NCI-H2029 treated with DMSO at 0.1 percent for 48 hours (cell line): ENCODE measurements around the gene ORM2.
"Not testable (repeated sequence)": the region's sequence is repeated elsewhere in the genome, so short reads cannot be mapped to it uniquely, and the experiment has no call there.

Experiments
- DNase-seq: peaks from one replicate; lab custom pipeline; 2025; lab: John Stamatoyannopoulos, UW

The ORM2 gene

DNA sequence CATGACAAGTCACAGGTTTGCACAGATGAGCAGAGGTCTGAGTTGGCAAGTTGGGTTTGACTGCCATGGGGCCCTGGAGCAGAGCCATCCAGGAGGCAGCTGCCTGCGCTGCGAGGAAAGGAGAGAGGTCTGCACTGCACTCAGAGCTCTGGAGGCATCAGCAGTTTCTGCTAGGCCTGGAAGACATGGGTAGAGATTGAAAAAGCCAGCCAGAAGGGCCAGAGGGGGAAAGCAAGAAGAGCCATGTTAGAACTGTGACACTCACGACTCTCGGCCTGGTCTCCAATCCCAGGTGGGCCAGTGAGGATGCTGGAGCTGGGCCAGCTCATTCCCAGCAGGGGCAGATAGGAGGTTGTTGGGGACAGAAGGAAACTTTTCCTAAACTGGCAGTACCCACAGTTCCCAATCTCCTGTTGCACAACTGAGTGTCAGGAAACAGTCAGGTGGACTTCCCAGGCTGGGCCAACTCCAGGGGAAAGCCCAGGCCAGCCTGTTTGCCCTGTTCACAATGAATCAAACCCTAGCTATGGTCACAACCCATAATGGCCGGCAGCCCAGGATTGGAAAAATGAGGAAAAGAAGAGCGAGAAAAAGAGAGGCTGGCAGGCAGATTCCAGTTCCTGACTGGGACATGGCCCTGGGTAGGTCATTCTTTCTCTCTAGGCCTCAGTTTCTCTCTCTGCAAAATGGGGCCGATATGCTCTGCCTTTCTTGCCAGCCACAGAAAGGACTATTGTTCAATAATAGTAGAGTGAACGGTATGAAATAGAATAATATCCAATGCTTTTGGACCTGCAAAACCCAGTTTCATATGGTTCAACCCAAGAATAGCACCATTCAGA lies 14.6 kb upstream of the ORM2 start:
- DNase-seq: no peak

DNA sequence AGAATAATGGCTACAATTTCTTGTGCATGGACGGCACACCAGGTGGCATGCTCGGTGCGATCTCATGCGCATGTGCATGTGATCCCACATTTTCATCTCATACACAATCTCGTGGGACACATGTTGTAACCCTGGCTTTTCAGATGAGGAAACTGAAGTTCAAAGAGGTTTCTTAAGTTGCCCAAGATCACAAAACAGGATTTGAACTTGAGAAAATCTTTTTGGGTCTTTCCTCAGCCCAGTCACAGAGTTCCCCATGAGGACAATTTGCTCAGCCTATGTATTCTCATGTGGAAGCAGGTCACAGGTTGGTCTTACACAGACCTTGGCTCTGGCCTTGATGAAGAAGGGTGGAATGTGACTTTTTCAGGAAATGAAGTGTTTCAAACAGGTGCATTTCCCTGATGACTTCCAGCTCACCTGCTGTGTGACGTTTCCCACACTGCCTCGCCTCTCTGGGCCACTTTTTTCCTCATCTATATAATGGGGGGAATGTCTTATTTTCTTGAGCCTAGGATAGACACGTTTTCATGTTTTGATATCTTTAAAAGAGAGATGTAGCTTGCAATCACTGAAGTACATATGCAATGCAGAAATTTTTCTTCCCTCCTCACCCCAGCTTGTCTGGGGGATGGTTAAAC lies 13.8 kb upstream of the ORM2 start:
- DNase-seq: no peak

DNA sequence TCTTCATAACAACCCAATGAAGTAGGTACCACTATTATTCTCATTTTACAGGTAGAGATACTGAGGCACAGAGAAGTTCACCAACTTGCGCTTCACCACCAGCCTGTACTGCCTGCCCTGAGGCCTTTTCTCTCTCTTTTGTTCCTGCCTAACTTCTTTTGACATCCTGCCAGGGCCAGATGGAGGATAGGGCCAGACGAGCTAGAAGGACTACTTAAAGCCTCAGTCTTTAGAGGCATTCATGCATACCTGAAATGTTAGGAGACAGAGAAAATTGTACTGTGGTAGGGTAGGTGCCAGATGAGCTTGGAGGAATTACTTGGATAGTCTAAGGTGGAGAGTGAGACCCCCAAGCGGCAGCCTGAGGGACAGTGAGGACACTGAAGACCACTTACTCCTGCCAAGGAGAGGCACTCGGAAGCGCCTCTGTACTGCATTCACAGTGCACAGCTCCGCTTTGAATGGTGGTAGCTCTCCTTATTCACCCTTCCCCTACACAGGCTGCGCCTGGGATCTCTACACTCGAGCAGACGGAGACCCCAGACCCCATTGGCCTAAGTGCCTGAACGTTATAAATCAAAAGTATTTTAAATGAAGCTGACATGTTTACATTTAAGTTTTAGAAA lies 13.0 kb upstream of the ORM2 start:
- DNase-seq: no peak

DNA sequence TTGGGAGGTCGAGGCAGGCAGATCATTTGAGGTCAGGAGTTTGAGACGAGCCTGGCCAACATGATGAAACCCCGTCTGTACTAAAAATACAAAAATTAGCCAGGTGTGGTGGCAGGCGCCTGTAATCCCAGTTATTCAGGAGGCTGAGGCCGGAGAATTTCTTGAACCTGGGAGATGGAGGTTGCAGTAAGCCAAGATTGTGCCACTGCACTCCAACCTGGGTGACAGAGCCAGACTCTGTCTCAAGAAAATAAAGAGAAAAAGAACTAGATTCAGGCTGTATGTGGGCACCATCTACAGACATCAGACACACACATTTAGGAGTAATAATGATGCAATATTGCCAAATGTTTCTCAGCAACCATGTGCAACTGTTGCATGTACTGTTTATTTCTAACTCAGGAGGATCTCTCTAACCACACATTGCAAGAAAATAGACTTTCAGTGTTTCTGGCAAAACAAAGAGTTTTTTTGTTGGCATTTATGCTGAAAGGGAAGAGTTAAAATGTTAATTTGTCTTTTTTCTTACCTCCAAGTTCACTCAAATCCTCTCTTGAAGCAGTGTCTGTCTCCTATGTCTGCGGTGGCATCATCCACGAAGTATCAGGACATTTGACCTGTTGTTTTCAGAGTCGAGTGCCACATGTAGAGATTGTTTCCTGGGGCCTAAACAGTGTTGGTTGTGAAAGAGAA lies 11.9 kb upstream of the ORM2 start:
- no peak for DNase-seq

DNA sequence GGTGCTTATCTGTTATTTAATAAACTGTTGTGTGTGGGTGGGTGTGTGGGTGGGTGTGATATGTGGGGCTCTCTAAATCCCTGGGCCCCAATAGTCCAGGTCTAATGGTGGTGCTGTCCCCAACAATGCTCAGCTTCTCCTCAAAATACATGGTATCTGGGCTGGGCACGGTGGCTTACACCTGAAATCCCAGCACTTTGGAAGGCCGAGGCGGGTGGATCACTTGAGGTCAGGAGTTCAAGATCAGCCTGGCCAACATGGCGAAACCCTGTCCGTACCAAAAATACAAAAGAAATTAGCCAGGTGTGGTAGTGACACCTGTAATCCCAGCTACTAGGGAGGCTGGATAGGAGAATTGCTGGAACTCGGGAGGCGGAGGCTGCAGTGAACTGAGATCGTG lies 11.3 kb upstream of the ORM2 start:
- no peak for DNase-seq

DNA sequence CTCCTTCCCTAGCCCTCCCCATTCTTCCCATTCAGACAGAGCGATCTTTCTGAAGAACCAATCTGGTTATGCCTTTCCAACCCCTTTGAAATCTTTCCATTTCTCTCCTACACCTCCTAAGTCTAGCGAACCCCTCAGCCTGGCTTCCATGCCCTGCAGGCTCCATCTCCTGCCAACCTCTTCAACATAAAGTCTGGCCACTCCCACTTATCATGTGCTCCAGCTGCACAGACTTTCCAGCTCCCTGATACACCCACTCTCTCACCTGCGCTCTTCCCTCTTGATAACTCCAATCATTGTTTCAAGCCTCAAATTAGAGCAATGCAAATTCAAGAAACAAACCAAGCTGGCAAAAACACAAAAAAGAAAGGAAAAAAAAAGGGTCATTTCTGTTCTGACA lies 10.5 kb upstream of the ORM2 start:
- DNase-seq: no peak

DNA sequence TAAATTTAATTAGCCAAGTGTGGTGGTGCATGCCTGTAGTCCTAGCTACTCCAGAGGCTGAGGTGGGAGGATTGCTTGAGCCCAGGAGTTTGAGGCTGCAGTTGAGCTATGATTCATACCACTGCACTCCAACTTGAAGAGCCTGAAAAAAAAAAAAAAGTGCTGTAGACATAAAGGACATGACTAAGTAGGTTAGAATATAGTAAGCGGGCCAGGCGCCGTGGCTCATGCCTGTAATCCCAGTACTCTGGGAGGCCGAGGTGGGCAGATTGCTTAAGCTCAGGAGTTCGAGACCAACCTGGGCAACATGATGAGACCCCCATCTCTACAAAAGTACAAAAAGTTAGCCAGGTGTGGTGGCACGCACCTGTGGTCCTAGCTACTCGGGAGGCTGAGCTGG lies 9.0 kb upstream of the ORM2 start:
- DNase-seq: not testable (repeated sequence)

DNA sequence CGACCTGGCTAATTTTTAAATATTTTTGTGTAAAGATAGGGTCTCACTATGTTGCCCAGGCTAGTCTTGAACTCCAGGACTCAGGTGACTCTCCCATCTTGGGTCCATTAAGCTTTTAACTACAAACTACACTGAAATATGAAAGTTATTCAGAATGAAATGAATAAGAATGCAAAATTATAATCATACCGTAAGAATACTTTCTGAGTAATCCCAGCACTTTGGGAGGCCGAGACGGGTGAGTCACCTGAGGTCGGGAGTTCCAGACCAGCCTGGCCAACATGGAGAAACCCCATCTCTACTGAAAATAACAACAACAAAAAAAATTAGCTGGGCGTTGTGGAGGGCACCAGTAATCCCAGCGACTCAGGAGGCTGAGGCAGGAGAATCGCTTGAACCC lies 7.9 kb upstream of the ORM2 start:
- no peak for DNase-seq

DNA sequence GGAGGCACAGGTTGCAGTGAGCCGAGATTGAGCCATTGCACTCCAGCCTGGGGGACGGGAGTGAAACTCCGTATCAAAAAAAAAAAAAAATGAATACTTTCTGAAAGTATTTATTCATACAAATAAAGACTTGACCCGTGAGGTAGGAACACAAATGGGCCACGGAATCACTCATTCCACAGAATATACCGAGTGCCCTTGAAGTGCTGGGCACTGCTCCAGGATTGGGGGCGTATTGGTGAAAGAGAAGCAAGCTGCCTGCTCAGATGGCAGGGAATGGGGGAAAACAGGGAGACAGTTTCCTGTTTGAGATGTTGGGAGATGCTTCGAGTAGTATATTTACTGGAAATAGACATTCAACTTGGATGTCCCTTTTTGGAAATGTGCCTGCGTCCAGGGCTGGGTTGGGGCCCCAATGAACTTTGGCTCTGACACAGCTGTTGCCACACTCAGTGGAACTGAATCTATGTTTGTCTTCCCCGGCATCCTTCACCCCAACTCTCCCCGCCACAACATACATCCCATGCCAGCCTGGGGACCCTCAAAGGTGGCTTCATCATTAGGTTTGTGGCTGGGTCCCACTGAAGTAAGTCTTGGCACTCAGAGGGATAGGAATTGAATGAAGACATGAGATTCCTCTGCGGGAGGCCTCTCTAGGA lies 7.4 kb upstream of the ORM2 start:
- DNase-seq: not testable (repeated sequence)

DNA sequence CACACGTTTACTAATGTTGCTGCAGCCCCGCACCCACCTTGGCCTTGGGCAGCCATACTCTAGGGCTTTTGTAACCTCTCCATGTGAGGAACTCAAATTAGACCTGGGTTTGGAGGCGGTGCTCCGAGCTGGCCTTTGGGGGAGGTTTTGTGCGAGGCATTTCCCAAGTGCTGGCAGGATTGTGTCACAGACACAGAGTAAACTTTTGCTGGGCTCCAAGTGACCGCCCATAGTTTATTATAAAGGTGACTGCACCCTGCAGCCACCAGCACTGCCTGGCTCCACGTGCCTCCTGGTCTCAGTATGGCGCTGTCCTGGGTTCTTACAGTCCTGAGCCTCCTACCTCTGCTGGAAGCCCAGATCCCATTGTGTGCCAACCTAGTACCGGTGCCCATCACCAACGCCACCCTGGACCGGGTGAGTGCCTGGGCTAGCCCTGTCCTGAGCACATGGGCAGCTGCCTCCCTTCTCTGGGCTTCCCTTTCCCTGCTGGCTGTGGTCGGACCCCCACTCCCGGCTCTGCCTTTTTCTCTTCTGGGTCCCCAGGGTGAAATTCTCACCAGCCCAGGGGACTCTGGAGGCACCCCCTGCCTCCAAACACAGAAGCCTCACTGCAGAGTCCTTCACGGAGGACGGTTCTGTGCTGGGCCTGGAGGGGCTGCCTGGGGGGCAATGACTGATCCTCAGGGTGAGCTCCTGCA lies 6.7 kb upstream of the ORM2 start, which contains the start of gene ORM1:
Gene ORM1 (plus strand): TSS at position 268 of the 701 bp plus-strand sequence. CDS start 36 bp downstream, at position 304.
- DNase-seq: not testable (repeated sequence)

DNA sequence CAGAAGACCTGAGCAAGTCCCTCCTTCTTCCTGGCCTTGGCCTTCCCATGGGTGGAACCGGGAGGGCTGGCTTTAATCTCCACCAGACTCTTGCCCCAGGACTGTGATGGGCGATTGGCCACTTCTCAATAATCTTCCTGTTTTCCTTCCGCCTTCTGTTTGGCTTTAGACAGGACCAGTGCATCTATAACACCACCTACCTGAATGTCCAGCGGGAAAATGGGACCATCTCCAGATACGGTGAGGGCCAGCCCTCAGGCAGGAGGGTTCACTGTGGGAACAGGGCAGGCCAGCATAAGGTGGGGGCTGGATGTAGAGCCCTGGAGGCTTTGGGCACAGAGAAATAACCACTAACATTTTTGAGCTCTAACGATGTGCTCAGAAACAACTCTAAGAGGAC lies 5.8 kb upstream of the ORM2 start:
- not testable (repeated sequence) for DNase-seq

DNA sequence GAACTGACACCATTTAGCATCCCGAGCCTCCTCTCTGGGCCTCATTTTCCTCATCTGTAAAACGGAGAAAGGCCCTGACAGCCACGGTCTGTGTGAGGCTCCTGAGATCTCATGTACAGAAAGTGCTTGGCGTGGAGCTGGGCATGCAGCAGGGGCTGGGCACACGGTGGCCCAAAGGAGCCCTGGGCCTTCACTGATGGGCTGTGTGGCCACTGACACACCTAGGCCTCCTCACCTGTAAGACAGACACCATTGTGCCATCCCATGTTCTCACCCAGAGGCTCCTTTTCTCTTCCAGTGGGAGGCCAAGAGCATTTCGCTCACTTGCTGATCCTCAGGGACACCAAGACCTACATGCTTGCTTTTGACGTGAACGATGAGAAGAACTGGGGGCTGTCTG lies 5.2 kb upstream of the ORM2 start:
- no peak for DNase-seq

DNA sequence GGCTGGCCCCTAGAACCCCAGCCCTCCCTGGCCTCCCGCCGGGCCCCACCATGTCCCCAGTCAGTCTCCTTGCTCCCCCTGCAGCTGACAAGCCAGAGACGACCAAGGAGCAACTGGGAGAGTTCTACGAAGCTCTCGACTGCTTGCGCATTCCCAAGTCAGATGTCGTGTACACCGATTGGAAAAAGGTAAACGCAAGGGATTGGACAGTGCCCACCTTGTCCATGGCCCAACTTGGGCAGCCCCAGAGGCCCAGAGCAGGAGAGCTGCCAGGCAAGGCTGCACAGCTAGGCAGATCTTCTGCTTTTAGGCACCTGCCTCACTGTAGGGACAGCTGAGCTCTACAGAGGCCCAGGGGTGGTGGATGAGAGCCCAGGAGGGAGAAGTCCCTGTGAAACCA lies 4.7 kb upstream of the ORM2 start:
- not testable (repeated sequence) for DNase-seq

DNA sequence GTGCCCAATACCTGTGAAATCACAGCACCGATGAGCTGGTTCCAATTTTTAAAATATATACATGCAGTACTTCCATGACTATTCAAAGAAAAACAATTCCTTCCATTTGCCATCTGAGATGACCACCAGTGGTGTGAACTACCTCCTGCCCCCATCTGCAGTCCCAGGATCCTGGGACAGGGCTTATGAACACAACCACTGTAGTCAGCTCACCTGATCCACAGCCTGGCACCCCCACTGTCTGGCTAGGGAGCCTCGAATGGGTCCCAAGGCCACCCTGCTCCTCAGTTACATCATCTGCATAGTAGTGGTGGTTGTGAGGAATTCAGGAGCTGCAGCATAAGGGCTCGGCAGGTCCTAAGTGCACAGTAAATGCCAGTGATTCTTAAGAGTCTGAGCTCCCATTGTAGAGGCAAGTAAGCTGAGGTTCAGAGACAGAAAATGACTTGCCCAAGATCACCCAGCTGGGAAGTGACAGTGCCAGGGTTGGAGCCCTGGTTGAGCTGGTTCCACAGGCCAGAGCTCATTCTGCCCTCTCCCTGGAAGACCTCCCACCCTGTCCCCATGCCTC lies 3.9 kb upstream of the ORM2 start:
- DNase-seq: not testable (repeated sequence)

DNA sequence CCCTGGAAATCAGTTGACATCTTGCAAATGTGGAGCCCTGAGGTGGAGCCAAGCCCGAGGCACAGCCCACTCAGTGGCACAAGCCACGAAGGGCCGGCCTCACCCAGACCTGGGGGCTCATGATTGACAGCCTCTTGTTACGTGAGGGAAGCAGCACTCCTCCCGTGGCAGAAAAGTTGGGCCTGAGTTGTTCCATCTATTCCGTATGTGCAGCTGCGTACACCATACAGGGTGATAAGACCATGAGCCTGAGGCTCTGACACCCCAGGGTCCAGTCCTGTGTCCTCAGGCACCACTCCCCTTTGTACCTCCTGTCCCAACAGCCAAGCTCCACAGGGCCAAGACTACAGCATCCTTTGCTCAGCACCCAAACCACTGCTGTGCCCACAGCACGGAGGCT lies 1.9 kb upstream of the ORM2 start:
- no peak for DNase-seq

DNA sequence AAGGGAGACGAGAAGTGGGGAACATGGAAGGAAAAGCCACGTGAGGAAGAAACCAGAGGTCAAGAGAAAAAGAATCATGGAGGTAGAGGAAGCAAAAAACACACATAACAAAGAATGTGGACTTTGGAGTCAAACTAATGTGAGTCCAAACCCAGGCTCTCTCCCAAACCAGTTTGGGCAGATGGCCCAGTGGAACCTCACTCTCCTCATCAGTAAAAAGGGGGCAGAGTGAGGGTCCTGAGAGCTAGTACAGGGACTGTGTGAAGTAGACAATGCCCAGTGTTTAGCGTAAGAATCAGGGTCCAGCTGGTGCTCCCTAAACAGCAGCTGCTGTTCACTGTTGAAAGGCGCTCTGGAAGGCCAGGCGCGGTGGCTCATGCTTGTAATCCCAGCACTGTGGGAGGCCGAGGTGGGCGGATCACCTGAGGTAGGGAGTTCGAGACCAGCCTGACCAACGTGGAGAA lies 1.3 kb upstream of the ORM2 start:
- not testable (repeated sequence) for DNase-seq

DNA sequence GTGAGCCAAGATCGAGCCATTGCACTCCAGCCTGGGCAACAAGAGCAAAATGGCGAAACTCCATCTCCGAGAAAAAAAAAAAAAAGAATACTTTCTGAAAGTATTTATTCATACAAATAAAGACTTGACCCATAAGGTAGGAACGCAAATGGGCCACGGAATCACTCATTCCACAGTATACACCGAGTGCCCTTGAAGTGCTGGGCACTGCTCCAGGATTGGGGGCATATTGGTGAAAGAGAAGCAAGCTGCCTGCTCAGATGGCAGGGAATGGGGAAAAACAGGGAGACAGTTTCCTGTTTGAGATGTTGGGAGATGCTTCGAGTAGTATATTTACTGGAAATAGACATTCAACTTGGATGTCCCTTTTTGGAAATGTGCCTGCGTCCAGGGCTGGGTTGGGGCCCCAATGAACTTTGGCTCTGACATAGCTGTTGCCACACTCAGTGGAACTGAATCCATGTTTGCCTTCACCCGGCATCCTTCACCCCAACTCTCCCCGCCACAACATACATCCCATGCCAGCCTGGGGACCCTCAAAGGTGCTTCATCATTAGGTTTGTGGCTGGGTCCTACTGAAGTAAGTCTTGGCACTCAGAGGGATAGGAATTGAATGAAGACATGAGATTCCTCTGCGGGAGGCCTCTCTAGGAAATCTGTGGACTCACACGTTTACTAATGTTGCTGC lies 588 bp upstream of the ORM2 start:
- DNase-seq: not testable (repeated sequence)

DNA sequence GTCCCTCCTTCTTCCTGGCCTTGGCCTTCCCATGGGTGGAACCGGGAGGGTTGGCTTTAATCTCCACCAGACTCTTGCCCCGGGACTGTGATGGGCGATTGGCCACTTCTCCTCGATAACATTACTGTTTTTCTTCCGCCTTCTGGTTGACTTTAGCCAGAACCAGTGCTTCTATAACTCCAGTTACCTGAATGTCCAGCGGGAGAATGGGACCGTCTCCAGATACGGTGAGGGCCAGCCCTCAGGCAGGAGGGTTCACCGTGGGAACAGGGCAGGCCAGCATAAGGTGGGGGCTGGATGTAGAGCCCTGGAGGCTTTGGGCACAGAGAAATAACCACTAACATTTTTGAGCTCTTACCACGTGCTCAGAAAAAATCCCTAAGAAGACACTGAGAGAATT lies 967 bp downstream of the ORM2 start:
- no peak for DNase-seq

DNA sequence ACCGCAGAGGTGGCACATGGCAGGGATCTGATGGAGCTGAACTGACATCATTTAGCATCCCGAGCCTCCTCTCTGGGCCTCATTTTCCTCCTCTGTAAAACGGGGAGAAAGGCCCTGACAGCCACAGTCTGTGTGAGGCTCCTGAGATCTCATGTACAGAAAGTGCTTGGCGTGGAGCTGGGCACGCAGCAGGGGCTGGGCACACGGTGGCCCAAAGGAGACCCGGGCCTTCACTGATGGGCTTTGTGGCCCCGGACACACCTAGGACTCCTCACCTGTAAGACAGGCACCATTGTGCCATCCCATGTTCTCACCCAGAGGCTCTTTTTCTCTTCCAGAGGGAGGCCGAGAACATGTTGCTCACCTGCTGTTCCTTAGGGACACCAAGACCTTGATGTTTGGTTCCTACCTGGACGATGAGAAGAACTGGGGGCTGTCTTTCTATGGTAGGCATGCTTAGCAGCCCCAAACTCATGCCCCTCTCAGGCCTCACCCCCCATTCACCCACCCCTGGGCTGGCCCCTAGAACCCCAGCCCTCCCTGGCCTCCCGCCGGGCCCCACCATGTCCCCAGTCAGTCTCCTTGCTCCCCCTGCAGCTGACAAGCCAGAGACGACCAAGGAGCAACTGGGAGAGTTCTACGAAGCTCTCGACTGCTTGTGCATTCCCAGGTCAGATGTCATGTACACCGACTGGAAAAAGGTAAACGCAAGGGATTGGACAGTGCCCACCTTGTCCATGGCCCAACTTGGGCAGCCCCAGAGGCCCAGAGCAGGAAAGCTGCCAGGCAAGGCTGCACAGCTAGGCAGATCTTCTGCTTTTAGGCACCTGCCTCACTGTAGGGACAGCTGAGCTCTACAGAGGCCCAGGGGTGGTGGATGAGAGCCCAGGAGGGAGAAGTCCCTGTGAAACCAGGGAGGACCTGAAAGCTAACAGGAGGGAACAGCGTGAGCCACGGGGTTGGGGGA lies 1.8 kb downstream of the ORM2 start:
- not testable (repeated sequence) for DNase-seq
